Cardiac fibroblast (primary cell): ENCODE results near the gene FOXP4.

Experiments used
- DNase-seq, 2 donors: peaks; one replicate each; pipeline versions ENCODE4 v3.0.0 to v3.0.0-alpha.2; 2010; ENCODE audit warnings: low read depth in 2 of 2
- H3K4me3 ChIP-seq, 2 donors: replicated peaks in 1 of 2; 1 replicate in 1 of 2; 2 replicates in 1 of 2; pipeline ENCODE4 v1.5.1; 2011; ENCODE audit warnings: low read depth in 2 of 2, low read length in 2 of 2, mild to moderate bottlenecking in 2 of 2, moderate library complexity in 1 of 2
- CTCF ChIP-seq: IDR thresholded peaks from one replicate; pipeline ENCODE4 v1.5.1; 2011; ENCODE audit warnings: low read depth, mild to moderate bottlenecking, low read length, inconsistent platforms

Gene FOXP4

GRCh38 chr6:41577356-41578216 lies 31.4 kb downstream of the FOXP4 start:
- DNase-seq: peak; percentile 29 to 36
- no peak for TF ChIP-seq CTCF
- H3K4me3 ChIP-seq: no peak overlapping the region

GRCh38 chr6:41578217-41579087 lies 32.3 kb downstream of the FOXP4 start:
- DNase-seq: peak; percentile 15 to 35

GRCh38 chr6:41579088-41579610 lies 33.0 kb downstream of the FOXP4 start:
- H3K4me3 ChIP-seq: no peak overlapping the region
- no peak for DNase-seq
- no peak for TF ChIP-seq CTCF

More at GRCh38 chr6:41578217-41579087, 32.3 kb downstream of the FOXP4 start:
- H3K4me3 ChIP-seq: no peak overlapping the region
- no peak for TF ChIP-seq CTCF

- TF ChIP-seq CTCF: no peak
- no peak for DNase-seq
- no peak overlapping the region for H3K4me3 ChIP-seq
These were observed 34.5 kb downstream of the FOXP4 start for GRCh38 chr6:41580690-41581089.

- H3K4me3 ChIP-seq: no peak overlapping the region
- DNase-seq: peak; percentile 82 to 87
- TF ChIP-seq CTCF: no peak
These were observed 35.3 kb downstream of the FOXP4 start for GRCh38 chr6:41581381-41581991.

GRCh38 chr6:41582540-41582939 lies 36.4 kb downstream of the FOXP4 start:
- H3K4me3 ChIP-seq: no peak overlapping the region
- DNase-seq: no peak

More at GRCh38 chr6:41582540-41582939, 36.4 kb downstream of the FOXP4 start:
- TF ChIP-seq CTCF: no peak
